ENCODE results near the gene MPZL1.

- no peak for TF ChIP-seq CTCF (conservative IDR thresholded peaks at IDR 0.05; ENCODE audit: low read length)
- no peak for TF ChIP-seq EZH2phosphoT487 (IDR thresholded peaks at IDR 0.05; ENCODE audit: borderline replicate concordance, low read depth, low read length)
These were observed 27.1 kb upstream of the MPZL1 start for GRCh38 chr1:167694691-167695090.
